Smooth muscle cell (in vitro differentiated cells): Measurements from ENCODE around the gene GTF3C2. TPM values are rescaled to one million over a fixed set of nuclear protein-coding genes. Genes with fewer than 3 reads are reported as not detected.

Source experiments
- DNase-seq: peaks from one replicate; lab custom pipeline; 2025; ENCODE audit not compliant: unreplicated experiment; lab: John Stamatoyannopoulos, UW
- H2AFZ ChIP-seq: fragments of 200-600 bp; sonication (generic); 2 replicates; pipeline ENCODE4 v1.6.0; 2016; ENCODE audit warnings: antibody characterized with exemption, low read depth, mild to moderate bottlenecking
- H3F3A ChIP-seq: fragments of 200-600 bp; sonication (generic); 2 replicates; pipeline ENCODE4 v1.6.0; 2017; ENCODE audit warnings: antibody characterized with exemption, low read depth
- H3K27ac ChIP-seq: fragments of 200-600 bp; sonication (generic); 2 replicates; pipeline ENCODE4 v1.5.1; 2016; ENCODE audit warnings: low read depth, mild to moderate bottlenecking
- H3K27me3 ChIP-seq: fragments of 200-600 bp; sonication (generic); 2 replicates; pipeline ENCODE4 v1.6.1; 2016; ENCODE audit warnings: low read depth, mild to moderate bottlenecking
- H3K36me3 ChIP-seq: fragments of 200-600 bp; sonication (generic); 2 replicates; pipeline ENCODE4 v1.5.1; 2016; ENCODE audit warnings: low read depth
- H3K4me1 ChIP-seq: fragments of 200-600 bp; sonication (generic); 2 replicates; pipeline ENCODE4 v1.5.1; 2016; ENCODE audit warnings: low read depth
- H3K4me2 ChIP-seq: fragments of 200-600 bp; sonication (generic); 2 replicates; pipeline ENCODE4 v1.6.0; 2016; ENCODE audit warnings: mild to moderate bottlenecking
- H3K4me3 ChIP-seq: fragments of 200-600 bp; sonication (generic); 2 replicates; pipeline ENCODE4 v1.5.1; 2016; ENCODE audit warnings: mild to moderate bottlenecking
- H3K79me2 ChIP-seq: fragments of 200-600 bp; sonication (generic); 2 replicates; pipeline ENCODE4 v1.6.0; 2016; ENCODE audit warnings: low read depth, mild to moderate bottlenecking
- H3K9ac ChIP-seq: fragments of 200-600 bp; sonication (generic); 2 replicates; pipeline ENCODE4 v1.6.0; 2016; ENCODE audit warnings: low read depth
- H3K9me3 ChIP-seq: fragments of 200-600 bp; sonication (generic); replicated peaks from 2 replicates; pipeline ENCODE4 v1.5.1; 2016; ENCODE audit warnings: low read depth
- H4K20me1 ChIP-seq: fragments of 200-600 bp; sonication (generic); 2 replicates; pipeline ENCODE4 v1.6.0; 2016; ENCODE audit warnings: low read depth
- WGBS: methylation state at CpG from one replicate; pipeline ENCODE4 v1.1.7; 2016; ENCODE audit warnings: low lambda C conversion rate; 5-methylcytosine and 5-hydroxymethylcytosine counted together
- polyA plus RNA-seq: library from polyadenylated mRNA; unstranded; fragments of >200 nt; fragmentation: Nextera tagmentation; extraction: Ambion mirVana; gene quantifications from 2 replicates; pipeline ENCODE4 v1.2.1, GENCODE V29; 2016
- total RNA-seq: library from RNA; depleted of rRNA; stranded (reverse); fragments of >200 nt; gene quantifications from 2 replicates; pipeline ENCODE4 v1.2.3, GENCODE V29; 2014
- TF ChIP-seq, protein P1 (sequence below): fragments of 200-600 bp; sonication (generic); IDR thresholded peaks from 2 replicates; pipeline ENCODE4 v1.5.1; 2017; ENCODE audit warnings: borderline replicate concordance, mild to moderate bottlenecking, antibody characterized with exemption; ENCODE audit not compliant: insufficient read depth, poor library complexity, severe bottlenecking

GTF3C2 gene
- total and polyA plus RNA-seq, 2 experiments from 2014 or later = 40.3 to 42.3 TPM

DNA sequence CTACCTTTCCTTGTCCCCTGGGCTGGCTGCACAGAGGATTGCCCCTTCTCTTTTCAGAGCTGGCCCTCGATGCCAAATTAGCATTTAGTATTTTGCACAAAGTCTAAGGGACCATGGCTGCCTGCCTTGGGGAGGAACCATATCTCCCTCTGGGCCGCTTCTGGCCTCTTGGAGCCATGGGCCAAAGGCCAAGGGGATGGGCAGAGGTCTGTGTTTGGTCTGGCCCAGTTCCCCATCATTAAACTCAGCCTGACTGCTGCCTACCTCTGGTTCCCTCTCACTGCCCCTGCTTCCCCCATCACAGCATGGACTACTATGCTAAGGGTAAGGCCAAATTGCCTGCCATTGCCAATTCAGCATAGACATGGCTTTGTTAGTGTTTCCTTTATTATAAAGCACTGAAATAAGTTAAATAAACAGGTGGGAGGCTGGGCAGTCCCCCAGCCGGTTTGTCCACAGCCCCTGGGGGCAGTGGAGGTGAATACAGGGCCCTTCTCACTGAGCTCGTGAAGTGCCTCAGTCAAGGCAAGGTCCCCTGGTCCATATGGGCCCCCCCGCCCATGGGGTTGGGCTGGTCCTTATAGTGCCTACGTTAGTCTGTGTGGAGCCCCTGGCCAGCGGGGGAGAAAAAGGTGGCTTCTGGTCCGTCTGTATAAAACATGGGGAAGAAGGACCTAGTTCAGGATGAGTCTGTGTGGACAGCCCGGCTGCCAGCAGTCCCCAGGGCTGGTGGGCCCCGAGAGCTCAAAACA lies 20.5 kb upstream of the GTF3C2 start:
- WGBS = 91% methylated on average over 10 of the region's 10 CpGs
- Histone ChIP-seq H3K27me3 (no peaks in the 10 kb centered on the region), H3K36me3 (no peaks in the 10 kb centered on the region), H3K4me1 (peaks cover 7% of the 10 kb centered on the region), H3F3A (peaks cover 3% of the 10 kb centered on the region), H4K20me1 (peaks cover 4% of the 10 kb centered on the region), H2AFZ (no peak overlapping the region), H3K9me3 (no peaks in the 10 kb centered on the region), H3K79me2 (peaks cover 27% of the 10 kb centered on the region), H3K9ac (no peak overlapping the region), H3K4me2 (no peak overlapping the region), H3K4me3 (no peak overlapping the region), H3K27ac (no peak overlapping the region)
- no peak for DNase-seq
- TF ChIP-seq, protein P1, sequence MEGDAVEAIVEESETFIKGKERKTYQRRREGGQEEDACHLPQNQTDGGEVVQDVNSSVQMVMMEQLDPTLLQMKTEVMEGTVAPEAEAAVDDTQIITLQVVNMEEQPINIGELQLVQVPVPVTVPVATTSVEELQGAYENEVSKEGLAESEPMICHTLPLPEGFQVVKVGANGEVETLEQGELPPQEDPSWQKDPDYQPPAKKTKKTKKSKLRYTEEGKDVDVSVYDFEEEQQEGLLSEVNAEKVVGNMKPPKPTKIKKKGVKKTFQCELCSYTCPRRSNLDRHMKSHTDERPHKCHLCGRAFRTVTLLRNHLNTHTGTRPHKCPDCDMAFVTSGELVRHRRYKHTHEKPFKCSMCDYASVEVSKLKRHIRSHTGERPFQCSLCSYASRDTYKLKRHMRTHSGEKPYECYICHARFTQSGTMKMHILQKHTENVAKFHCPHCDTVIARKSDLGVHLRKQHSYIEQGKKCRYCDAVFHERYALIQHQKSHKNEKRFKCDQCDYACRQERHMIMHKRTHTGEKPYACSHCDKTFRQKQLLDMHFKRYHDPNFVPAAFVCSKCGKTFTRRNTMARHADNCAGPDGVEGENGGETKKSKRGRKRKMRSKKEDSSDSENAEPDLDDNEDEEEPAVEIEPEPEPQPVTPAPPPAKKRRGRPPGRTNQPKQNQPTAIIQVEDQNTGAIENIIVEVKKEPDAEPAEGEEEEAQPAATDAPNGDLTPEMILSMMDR = no peak

DNA sequence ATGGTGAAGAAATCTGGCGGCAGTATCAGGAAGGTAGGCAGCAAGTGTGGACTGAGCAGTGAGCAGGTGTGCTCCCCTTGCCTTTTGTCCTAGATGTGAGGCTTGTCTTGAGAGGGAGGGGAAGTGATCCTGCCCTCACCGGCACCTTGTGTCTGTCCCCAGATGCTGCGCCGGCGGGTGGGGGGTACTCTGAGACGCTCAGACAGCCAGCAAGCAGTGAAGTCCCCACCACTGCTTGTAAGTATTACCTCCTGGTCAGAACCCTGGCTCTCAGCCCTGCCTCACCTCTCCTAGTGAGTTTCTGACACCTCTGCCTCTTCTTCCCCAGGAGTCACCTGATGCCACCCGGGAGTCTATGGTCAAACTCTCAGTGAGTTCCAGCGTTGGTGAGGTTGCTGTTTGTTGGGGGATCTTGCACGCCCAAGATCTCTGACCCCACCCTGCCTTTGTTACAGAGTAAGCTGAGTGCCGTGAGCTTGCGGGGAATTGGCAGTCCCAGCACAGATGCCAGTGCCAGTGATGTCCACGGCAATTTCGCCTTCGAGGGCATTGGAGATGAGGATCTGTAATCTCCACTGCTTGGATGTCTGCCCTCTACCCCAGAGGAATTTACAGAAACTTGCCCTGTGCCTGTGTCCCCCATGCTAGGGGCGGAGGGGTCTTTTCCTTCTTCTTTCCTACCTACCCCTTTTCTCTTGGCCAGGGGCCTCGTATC lies 19.7 kb upstream of the GTF3C2 start:
- 93% methylated on average over 16 of the region's 16 CpGs for WGBS
- no peak overlapping the region for H3K4me3 ChIP-seq
- H3K9me3 ChIP-seq = no peaks in the 10 kb centered on the region
- no peak overlapping the region for H3K9ac ChIP-seq
- TF ChIP-seq, protein P1 = no peak
- H3K4me1 ChIP-seq = peaks cover 13% of the 10 kb centered on the region
- H3K27ac ChIP-seq = no peak overlapping the region
- no peak for DNase-seq
- H3K79me2 ChIP-seq = peaks cover 34% of the 10 kb centered on the region
- no peaks in the 10 kb centered on the region for H3K27me3 ChIP-seq
- no peaks in the 10 kb centered on the region for H3K36me3 ChIP-seq
- H4K20me1 ChIP-seq = peaks cover 10% of the 10 kb centered on the region
- no peak overlapping the region for H3K4me2 ChIP-seq
- no peak overlapping the region for H2AFZ ChIP-seq
- peaks cover 3% of the 10 kb centered on the region for H3F3A ChIP-seq

- Histone ChIP-seq H3K9me3 (no peaks in the 10 kb centered on the region), H3K36me3 (no peaks in the 10 kb centered on the region), H3K27ac (no peak overlapping the region), H4K20me1 (peaks cover 12% of the 10 kb centered on the region), H3K27me3 (no peaks in the 10 kb centered on the region), H2AFZ (no peak overlapping the region), H3K79me2 (peaks cover 41% of the 10 kb centered on the region), H3K9ac (no peak overlapping the region), H3K4me3 (no peak overlapping the region), H3K4me2 (no peak overlapping the region), H3F3A (peaks cover 3% of the 10 kb centered on the region), H3K4me1 (peaks cover 13% of the 10 kb centered on the region)
- DNase-seq = no peak
- 95% methylated on average over 20 of the region's 20 CpGs for WGBS
- TF ChIP-seq, protein P1 = no peak
Measured at GRCh38 chr2:27375513-27376099, 19.0 kb upstream of the GTF3C2 start.
